ENCODE data around the gene ST3GAL3.

The ST3GAL3 gene

DNA sequence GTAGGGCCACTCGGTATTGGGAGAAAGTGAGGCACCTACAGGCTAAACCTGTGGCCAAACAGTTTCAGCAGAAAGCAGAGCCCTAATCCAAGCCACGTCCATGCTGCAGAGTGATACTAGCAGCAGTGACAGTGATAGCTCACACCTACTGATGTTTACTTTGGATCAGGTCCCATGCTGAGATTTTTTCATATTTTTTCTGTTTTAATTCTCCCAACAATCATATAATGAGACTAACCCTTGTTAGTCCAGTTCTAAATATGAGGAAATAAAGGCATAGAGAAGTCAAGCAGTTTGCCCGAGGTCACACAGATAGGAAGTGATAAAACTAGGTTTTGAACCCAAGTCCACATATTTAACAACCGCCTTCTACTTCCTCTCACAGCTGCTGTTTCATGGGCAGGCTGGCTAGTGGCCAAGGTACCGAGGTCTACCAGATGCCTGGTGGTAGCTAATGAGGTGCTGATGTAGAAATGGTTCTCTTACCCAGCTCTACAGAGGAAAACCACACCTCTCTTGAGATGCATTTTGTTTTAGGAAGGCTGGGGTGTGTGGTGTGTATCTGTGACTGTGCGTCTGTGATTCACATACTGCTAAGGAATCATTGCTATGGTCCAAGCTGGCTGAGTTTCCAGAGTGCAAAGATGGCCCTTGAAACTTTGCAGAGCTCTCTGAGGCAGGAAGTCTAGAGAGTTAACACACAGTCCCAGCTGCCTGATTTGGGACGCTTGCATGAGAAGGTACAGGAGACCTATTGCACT, 146.0 kb downstream of the ST3GAL3 start:
- DNase-seq, result no peak

DNA sequence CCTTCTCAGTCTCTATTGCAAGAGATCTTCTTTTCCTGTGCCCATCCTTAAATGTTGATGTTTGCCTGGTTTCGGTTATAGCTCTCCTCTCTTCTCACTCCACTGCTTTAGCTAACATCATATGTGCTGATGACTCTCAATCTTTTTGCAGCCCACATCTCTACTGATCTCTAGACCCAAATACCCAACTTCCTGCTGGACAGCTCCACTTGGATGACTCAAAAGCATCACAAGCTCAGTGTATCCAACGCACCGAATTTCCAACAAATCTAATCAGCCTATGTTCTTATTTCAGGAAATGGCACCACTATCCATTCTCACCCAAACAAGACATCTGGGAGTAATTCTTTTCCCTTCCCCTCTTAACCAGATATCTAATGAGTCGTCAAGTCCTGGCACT, 147.1 kb downstream of the ST3GAL3 start:
- DNase-seq, result no peak

DNA sequence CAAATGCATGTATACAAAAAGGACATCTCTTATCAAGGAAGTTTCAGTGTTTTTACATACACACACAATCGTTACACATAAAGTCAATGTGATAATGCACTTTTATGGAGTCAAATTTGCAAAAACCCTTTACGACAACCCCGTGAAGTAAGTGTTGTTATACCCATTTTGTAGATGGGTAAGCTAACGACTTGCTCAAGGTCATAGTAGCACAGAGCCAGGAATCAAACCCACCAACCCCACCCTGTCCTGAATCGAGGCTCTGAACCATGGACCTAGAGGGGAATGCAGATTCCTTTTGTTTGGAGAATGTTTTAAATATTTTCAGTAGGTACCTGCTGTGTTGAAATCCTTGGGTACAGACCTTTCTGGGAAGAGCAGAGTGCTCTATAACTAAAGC, 148.9 kb downstream of the ST3GAL3 start:
- no peak for DNase-seq

DNA sequence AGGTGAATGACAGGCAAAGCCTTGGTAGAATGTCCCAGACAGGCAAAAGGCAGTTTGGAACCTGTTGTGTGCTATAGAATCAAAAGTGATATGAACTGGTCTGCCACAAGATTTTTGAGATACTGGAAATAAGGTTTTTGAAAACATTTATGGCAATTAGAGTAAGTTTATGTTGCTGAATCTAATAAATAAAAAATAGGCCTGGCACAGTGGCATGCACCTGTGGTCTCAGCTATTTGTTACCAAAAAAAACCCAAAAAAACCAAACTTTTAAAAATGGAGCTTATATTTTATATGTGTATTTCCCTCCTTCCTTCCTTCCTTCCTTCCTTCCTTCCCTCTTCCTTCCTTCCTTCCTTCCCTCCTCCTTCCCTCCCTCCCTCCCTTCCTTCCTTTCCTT, 149.8 kb downstream of the ST3GAL3 start:
- DNase-seq, result no peak

- no peak for DNase-seq
These were observed 151.0 kb downstream of the ST3GAL3 start for GRCh38 chr1:43858324-43858723.

DNA sequence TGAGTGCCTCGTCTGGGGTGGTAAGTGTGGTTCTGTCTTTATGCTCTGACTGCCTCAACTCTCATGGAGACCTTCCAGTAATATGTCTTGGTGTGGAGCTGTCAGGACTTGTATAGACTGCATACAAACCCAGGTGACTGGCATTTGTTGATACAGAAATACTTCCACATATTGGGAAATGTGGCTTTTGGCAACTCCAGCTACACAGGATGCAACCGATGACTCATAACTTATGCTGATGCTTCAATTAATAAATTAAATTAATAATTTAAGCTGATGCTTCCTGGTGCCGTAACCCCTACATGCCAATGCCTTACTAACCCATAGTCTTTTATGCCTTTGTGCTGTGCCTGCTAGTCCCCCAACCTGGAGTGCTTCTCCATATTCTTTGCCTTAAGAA, 154.0 kb downstream of the ST3GAL3 start:
- no peak for DNase-seq

GRCh38 chr1:43861988-43862735, 154.8 kb downstream of the ST3GAL3 start:
- DNase-seq, result no peak

DNA sequence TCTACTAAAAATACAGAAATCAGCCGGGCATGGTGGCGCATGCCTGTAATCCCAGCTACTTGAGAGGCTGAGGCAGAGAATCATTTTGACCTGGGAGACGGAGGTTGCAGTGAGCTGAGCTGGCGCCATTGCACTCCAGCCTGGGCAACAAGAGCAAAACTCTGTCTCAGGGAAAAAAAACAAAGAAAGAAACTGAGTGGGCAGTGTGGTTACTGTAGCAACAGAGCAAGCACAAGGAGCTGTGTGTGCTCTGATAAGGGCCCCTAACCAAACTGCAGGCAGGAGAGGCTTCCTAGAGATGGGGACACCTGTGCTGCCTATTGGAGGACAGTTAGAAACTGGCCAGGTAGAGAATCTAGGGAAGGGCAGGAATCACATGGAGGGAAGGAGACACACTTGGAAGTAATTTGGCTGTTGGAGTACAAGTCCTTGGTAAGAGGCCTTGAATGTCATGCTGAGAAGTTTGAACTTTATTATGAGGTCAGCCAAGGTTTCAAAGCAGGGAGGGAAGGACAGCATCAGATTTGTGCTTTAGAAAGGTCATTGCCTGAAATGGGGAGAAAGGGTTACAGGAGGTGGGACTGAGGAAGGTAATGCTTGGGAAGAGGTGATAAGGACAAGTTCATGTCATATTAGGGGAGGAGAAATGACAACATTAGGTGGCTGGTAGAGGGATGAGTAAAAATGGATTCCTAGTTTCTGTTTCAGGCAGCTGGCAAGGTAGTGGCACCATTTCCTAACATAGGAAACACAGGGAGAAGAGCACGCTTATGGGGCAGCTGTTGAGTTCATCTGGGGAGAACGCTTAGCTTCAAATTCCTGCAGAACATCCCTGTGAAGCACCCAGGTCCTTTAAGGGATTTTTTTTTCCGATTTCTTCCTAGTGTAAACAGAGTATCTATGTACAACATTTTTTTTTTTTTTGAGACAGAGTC, 157.0 kb downstream of the ST3GAL3 start:
- no peak for DNase-seq

DNA sequence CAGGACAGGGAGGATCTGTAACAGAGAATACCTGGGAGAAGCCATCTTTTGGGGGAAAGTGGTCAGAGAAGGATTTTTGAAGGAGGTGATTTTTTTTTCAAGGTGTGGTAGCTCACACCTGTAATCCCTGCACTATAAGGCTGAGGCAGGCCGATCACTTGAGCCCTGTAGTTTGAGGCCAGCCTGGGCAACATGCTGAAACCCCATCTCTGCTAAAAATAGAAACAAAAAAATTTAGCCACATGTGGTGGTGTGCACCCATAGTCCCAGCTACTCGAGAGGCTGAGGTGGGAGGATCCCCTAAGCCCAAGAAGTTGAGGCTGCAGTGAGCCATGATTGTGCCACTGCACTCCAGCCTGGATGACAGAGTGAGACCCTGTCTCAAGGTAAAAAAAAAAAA, 158.9 kb downstream of the ST3GAL3 start:
- DNase-seq, result no peak

GRCh38 chr1:43867976-43868740, 160.8 kb downstream of the ST3GAL3 start:
- no peak for DNase-seq

- no peak for DNase-seq
These were observed 161.4 kb downstream of the ST3GAL3 start for GRCh38 chr1:43868741-43869067.

DNA sequence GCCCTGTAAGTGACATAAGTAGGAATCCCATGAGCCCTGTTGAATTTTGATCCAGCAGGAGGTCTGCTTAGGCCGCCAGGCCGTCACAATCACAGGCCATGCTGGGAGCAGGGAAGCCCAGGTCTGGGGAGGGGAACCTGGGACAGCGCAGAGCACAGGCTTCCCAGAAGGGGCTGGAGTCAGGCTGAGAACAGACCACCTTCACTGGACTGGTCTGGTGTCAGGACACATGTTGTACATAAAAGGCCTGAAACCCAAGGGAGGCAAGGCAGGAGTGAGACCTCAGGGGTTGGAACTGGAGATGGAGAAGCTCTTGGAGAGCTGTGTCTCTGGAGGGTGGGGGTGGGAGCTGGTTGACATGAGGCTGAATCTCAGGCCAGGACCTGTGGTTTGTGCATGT, 163.0 kb downstream of the ST3GAL3 start:
- no peak for DNase-seq

- DNase-seq, result no peak
These were observed 164.0 kb downstream of the ST3GAL3 start for GRCh38 chr1:43871181-43871910.

DNA sequence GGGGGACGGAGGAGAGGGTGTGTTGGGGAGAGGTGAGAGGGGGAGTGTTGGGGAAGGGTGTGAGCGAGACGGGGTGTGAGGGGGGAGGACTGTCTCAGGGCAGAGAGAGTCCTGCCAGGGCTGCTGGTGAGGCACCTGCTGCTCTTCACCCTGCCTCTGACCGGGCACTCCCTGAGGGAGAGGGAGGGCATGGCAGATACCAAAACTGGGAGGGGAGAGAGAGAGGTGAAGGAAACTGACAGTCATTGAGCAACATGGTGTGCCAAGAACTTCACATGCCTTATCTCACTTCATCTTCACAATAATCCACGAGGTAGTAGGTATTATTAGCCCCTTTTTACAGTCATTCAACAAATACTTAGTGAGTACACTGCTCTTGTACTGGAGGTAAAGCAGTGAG, 164.9 kb downstream of the ST3GAL3 start:
- no peak for DNase-seq

- no peak for DNase-seq
These were observed 166.5 kb downstream of the ST3GAL3 start for GRCh38 chr1:43873851-43874250.

DNA sequence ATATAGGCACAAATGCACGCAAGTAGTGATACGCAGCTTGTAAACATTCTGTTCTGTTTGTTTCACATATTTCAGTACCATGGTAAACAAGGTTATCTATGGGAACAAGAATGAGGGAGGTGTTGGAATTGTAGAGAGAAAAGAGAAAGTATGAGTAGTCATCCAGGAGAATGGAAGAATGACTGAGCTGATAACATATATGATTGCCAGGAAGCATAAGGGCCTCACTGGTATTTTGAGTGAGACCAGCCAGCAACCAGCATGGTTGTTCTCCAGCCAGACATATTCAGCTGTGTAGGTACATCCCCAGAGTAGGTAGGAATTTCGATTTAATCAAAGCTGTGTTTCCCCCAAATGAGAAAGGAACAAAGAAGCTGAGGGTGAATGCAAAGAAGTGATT, 167.4 kb downstream of the ST3GAL3 start:
- no peak for DNase-seq

DNA sequence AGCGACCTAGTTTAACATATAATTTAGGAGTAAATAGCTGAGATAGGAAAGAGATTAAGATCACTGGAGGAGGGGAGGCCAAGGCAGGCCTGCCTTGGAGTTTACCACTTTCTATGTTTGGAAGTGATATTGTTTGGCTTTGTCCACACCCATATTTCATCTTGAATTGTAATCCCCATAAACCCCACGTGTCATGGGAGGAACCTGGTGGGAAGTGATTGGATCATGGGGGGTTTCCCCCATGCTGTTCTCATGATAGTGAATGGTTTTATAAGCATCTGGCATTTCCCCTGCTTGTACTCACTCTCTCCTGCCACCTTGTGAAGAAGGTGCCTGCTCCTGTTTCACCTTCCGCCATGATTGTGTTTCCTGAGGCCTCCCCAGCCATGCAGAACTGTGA, 168.0 kb downstream of the ST3GAL3 start:
- no peak for DNase-seq

DNA sequence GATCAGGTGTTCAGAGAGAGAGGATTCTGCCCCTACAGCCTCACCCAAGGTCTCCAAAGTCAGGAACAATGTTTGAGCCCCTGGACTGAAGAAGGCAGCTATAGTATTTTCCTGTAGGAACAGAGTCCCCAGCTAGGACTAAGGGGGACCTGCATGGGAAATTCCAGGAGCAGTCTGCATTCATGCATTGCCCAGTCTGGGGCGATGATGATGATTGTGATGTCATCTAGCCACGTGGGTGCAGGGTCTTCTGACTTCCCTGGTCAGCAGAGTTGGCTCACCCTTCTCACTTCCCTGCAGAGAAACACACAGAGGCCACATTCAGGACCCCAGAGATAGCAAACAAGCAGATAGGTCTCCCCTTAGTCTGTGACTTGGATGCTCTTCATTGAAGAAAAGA, 169.8 kb downstream of the ST3GAL3 start:
- DNase-seq, result no peak

DNA sequence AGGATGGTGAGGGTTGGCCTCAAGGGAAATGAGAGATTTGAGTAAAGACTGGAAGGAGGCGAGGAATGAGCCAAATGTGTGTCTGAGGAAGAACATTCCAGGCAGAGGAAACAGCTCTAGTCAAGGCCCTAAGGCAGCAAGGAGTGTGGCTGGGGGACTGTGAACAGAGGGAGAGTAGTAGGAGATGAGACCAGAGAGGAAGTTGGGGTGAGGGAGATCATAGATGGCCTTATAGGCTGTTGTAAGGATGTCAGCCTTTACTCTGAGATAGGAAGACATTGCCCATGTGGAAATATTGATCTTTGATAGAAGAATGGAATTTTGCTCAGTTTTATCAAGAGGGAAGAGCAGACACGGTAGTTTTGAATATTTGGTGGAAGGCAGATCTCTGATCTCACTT, 171.1 kb downstream of the ST3GAL3 start:
- no peak for DNase-seq

DNA sequence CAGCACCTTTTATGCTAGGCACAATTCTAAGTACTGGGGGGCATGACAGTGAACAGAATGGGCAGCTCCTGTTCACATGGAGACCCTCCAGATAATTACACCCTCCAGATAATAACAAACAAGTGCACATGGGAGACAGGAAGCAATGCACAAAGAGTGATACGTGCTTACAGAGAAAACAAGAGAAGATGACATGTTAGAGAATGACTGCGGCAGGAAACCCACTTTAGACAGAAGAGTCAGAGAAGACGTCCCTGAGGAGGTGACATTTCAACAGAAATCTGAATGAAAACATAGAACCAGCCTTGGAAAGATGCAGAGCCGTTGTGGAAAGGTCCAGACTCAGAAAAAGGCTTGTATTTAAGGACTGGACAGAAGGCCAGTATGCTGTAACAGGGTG, 171.5 kb downstream of the ST3GAL3 start:
- DNase-seq, result no peak

DNA sequence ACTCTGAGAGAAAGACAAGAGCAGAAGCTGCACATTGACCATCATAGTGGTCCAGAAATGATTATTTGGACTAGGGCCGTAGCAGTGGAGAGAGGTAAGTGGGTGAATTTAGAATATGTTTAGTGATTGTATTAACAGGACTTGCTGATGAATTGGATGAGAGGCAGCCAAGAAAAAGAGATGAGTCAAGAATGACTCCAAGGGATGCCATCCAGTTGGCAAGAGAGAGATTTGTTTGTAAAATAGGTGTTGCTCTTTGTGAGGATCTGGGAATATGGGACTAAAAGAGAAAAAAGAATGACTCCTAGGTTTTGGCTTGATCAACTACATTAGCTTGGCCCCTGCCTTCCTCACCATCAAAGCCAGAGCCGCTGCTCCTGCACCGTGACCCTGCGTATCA, 172.1 kb downstream of the ST3GAL3 start:
- DNase-seq, result no peak

DNA sequence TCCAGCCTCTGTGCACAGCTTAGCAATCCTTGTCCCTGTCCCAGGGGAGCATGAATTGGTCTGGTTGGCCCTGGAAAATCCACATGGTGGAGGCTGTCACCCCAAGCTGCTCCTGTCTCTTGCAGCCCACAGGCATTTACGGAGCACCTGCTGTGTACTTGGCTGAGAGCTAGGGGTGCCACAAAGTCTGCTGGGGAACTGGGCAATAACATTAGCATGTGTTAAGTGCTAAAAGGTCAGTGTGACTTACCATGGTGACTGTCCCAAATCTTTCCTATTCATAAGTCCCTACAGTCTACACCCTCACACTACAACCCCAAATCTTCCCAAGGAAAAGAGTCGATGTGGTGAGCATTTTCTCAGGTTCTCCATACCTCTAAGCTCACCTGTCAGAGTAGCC, 172.7 kb downstream of the ST3GAL3 start:
- DNase-seq, result no peak
